ENCODE data around the gene LMAN2L.

GRCh38 chr2:96681540-96681939, 58.3 kb downstream of the LMAN2L start:
- TF ChIP-seq TAF1 (IDR thresholded peaks at IDR 0.05; ENCODE audit: borderline replicate concordance, insufficient read depth, low read length) (no peak), SIN3A (IDR thresholded peaks at IDR 0.05; ENCODE audit: borderline replicate concordance, insufficient read depth, low read length) (no peak), POLR2AphosphoS5 (IDR thresholded peaks at IDR 0.05; ENCODE audit: low read depth, low read length) (no peak), REST (IDR thresholded peaks at IDR 0.05; ENCODE audit: insufficient read depth in 1 of 2, low read depth in 2 of 2, low read length in 2 of 2) (no peak), FOXP2 (optimal IDR thresholded peaks at IDR 0.05; ENCODE audit: borderline replicate concordance, extremely low read depth, extremely low read length, insufficient read depth) (no peak)
